Germinal center (tissue), 1 donor: ENCODE measurements around the gene AGAP4.
"Not testable (repeated sequence)": the region's sequence is repeated elsewhere in the genome, so short reads cannot be mapped to it uniquely, and the experiment has no call there.

Experiments
- DNase-seq: peaks from one replicate; pipeline ENCODE4 v3.0.0; 2012; ENCODE audit warnings: mixed read lengths, low spot score

Gene AGAP4

GRCh38 chr10:45790694-45791426 lies 56.4 kb downstream of the AGAP4 start:
- DNase-seq: not testable (repeated sequence)

- DNase-seq: not testable (repeated sequence)
These were observed 57.3 kb downstream of the AGAP4 start for GRCh38 chr10:45789991-45790390.

GRCh38 chr10:45787212-45787741 lies 60.0 kb downstream of the AGAP4 start:
- not testable (repeated sequence) for DNase-seq

GRCh38 chr10:45786217-45786616 lies 61.1 kb downstream of the AGAP4 start:
- not testable (repeated sequence) for DNase-seq
